ENCODE results near the gene CGAS. TPM values are rescaled to one million over a fixed set of nuclear protein-coding genes. Genes with fewer than 3 reads are reported as not detected.
"Not testable (repeated sequence)": the region's sequence is repeated elsewhere in the genome, so short reads cannot be mapped to it uniquely, and the experiment has no call there.

Gene CGAS
- polyA plus RNA-seq, 3 donors from 2014 or later: 4.0 to 11.7 (median 7.7) TPM

DNA sequence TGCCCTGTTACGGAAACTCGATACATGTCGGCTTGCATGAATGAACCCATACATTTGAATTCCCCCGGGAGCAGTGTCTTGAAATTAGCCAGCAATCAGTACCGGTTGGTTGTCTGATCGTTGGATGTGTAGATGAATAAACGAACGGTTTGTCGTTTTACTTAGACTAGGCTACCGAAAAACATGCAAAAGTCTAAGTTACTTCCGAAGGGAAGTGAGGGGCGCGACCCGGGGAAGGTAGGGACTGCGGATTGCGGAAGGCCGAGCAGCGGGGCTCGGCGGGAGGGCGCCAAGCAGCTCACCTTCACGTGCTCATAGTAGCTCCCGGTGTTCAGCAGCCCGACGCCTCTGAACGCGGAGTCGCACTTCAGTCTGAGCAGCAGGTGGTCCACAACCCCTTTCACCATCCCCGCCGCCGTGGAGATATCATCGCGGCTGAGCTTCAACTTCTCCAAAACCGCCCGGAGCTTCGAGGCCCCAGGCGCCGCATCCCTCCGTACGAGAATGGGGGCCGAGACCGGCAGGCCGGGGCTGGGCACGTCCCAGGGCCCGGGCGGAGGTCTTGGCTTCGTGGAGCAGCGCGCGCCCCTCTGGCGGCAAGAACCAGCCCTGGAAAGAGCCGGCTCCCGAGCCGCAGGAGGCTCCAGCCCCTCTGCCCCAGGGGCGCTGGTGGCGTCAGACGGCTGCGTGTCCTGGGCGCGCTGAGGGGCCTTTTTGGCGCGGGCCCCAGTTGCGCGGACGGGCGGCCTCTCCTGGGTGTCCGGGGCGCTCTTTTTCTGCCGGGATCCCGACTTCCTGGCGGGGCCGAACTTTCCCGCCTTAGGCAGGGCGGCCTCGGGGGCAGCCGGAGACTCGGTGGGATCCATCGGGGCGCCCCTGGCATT is 632 bp downstream of the CGAS start:
- Mint-ChIP-seq H3K4me3 (peak overlapping the region; percentile 90 to 96 (median 92)), H3K9me3 (no peaks in the 10 kb centered on the region), H3K27me3 (ENCODE audit: low read depth in 3 of 3) (peaks cover 0 to 5% (median 5%) of the 10 kb centered on the region in 3 donors), H3K27ac (peak overlapping the region; percentile 84 to 92 (median 88)), H3K36me3 (no peaks in the 10 kb centered on the region), H3K4me1 (peaks cover 33 to 35% of the 10 kb centered on the region in 2 donors)
- peak; percentile 42 to 48 (median 43) for DNase-seq

DNA sequence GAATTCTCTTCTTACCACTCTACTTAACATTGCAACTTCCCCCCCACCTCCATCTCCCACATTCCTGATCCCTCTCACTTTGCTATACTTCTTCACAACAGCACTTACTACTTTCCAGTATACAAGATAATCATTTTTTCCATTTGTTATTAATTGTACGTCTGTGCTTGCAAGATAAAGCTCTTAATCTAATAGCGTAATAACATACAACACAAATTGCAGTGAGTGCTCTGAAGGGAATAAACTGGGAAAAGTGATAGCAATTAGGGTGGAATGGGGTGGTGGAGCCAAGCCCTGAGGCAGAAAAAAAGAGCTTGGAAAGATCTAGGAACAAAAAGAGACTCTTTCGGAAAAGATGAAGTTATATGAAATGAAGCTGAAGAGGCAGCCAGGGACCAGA is 8.5 kb downstream of the CGAS start:
- Mint-ChIP-seq H3K27me3 (ENCODE audit: low read depth in 3 of 3) (peaks cover 0 to 2% (median 1%) of the 10 kb centered on the region in 3 donors), H3K4me3 (no peak overlapping the region), H3K4me1 (peaks cover 17 to 33% of the 10 kb centered on the region in 2 donors), H3K36me3 (peaks cover 17 to 26% (median 23%) of the 10 kb centered on the region in 3 donors), H3K9me3 (no peaks in the 10 kb centered on the region), H3K27ac (peak overlapping the region in 2 of 6 donors; percentile 32 to 48)
- DNase-seq: no peak

DNA sequence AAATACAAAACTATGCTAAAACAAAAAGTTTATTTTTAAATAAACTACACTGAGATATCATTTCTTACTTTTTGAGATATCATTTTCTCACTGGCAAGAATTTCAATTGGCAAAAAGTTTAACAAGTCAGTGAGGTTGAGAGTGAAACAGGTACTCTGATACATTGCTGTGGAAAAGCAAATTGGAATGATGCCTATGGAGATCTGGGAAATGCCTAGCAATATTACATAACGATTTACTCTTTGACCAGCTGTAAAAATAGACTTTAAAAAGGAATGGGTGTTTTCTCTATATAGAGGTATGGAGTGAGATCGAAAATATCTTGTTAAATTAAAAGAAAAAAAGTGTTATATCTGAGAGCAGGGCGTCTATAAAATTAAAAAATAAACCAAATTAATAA is 16.9 kb downstream of the CGAS start:
- DNase-seq: no peak
- H3K36me3 Mint-ChIP-seq: peaks cover 12 to 20% (median 20%) of the 10 kb centered on the region in 3 donors
- H3K27ac Mint-ChIP-seq: peak overlapping the region in 2 of 6 donors; percentile 13 to 28
- H3K9me3 Mint-ChIP-seq: no peaks in the 10 kb centered on the region
- no peaks in the 10 kb centered on the region for H3K27me3 Mint-ChIP-seq (ENCODE audit: low read depth in 3 of 3)
- no peak overlapping the region for H3K4me3 Mint-ChIP-seq
- H3K4me1 Mint-ChIP-seq: peaks cover 3 to 13% of the 10 kb centered on the region in 2 donors

DNA sequence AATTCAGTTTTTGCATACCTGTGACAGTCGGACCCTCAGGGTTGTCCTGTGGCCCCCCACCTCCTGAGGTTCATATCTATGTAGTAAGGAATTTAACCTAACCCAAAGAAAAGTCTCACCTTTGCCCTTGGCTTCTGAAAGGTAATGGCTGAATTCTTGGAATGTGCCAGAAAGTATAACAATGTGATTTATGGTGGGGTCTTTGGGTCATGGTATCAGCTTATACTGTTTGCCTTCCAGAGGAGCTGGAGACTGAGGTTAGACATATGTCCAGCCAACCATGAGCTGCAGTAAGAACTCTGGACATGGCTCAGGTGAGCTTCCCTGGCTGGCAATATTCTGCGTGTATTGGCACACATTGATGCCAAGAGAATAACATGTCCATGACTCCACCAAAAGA is 30.6 kb downstream of the CGAS start:
- Mint-ChIP-seq H3K27ac (peak overlapping the region; percentile 98 to 100 (median 99)), H3K36me3 (peaks cover 8 to 28% (median 25%) of the 10 kb centered on the region in 3 donors), H3K4me1 (peaks cover 34 to 39% of the 10 kb centered on the region in 2 donors), H3K27me3 (ENCODE audit: low read depth in 3 of 3) (peaks cover 7 to 17% (median 7%) of the 10 kb centered on the region in 3 donors), H3K4me3 (peak overlapping the region in 4 of 5 donors; percentile 70 to 81 (median 79)), H3K9me3 (no peaks in the 10 kb centered on the region)
- DNase-seq: no peak

DNA sequence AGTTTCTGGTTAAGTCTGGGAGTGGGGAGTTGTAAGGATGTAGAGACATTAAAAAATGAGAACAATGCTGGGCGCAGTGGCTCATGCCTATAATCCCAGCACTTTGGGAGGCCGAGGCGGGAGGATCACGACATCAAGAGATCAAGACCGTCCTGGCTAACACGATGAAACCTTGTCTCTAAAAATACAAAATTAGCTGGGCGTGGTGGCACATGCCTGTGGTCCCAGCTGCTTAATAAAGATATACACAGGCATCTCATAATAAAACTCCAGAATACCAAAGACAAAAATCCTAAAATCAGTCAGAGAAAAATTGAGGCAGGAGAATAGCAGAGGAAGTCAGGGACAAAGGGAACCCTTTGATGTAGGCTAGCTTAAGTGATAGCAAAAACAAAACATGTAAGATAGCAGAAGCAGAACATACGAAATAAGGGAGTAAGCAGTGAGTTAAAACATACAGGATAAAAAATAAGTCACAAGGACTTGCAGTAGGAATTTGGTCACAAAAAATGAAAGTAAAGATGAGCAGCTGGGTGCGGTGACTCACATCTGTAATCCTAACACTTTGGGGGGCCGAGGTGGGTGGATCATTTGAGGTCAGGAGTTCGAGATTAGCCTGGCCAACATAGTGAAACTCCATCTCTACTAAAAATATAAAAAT is 33.9 kb downstream of the CGAS start:
- peaks cover 5 to 12% (median 7%) of the 10 kb centered on the region in 3 donors for H3K27me3 Mint-ChIP-seq (ENCODE audit: low read depth in 3 of 3)
- peak overlapping the region in 4 of 5 donors; percentile 6 to 70 (median 54) for H3K4me3 Mint-ChIP-seq
- DNase-seq: peak in 2 of 3 donors; percentile 8 to 9
- peaks cover 31 to 33% of the 10 kb centered on the region in 2 donors for H3K4me1 Mint-ChIP-seq
- peaks cover 11 to 31% (median 23%) of the 10 kb centered on the region in 3 donors for H3K36me3 Mint-ChIP-seq
- peak overlapping the region; percentile 14 to 92 (median 52) for H3K27ac Mint-ChIP-seq
- H3K9me3 Mint-ChIP-seq: no peaks in the 10 kb centered on the region

DNA sequence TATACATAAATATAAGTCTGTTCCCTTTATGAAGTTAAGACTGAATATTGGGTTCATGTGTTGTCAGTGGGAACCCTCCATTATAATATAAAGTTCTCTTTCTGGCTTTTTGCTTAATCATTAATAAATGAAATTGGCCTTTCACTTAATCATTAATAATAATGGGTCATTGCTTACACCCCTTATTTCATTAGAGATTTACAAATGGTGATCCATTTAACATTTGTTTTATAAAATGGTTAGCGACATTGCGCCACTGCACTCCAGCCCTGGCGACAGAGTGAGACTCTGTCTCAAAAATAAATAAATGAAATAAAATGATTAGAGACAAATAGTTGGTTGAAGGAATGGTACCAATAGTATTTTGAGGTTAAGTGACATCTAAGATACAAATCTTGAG is 39.0 kb downstream of the CGAS start:
- DNase-seq: no peak

DNA sequence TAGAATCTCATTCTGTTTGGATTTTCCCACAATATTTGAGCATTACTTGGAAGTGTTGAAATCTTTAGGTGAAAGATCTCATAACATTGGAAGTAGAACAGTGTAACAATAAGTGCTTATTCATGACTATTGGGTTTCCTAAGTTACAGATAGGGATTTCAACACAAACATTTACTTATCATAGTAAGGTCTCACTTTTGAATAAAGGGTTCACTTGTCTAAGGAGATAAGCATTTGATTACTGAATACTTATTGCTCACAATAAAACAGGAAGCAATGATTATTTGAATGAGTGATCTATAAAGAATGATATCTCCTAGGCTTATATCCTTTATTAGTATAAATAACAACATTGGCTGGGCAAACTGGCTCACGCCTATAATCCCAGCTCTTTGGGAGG is 42.7 kb downstream of the CGAS start:
- Mint-ChIP-seq H3K36me3 (peaks cover 0 to 9% (median 9%) of the 10 kb centered on the region in 3 donors), H3K27me3 (ENCODE audit: low read depth in 3 of 3) (no peaks in the 10 kb centered on the region), H3K9me3 (no peaks in the 10 kb centered on the region), H3K4me1 (no peaks in the 10 kb centered on the region), H3K27ac (no peak overlapping the region), H3K4me3 (no peak overlapping the region)
- no peak for DNase-seq

More for the DNA sequence above, 39.0 kb downstream of the CGAS start:
- H3K36me3 Mint-ChIP-seq: peaks cover 11 to 25% (median 13%) of the 10 kb centered on the region in 3 donors
- H3K9me3 Mint-ChIP-seq: no peaks in the 10 kb centered on the region
- H3K4me1 Mint-ChIP-seq: peaks cover 4 to 5% of the 10 kb centered on the region in 2 donors
- H3K4me3 Mint-ChIP-seq: no peak overlapping the region
- peaks cover 0 to 1% (median 0%) of the 10 kb centered on the region in 3 donors for H3K27me3 Mint-ChIP-seq (ENCODE audit: low read depth in 3 of 3)
- no peak overlapping the region for H3K27ac Mint-ChIP-seq

DNA sequence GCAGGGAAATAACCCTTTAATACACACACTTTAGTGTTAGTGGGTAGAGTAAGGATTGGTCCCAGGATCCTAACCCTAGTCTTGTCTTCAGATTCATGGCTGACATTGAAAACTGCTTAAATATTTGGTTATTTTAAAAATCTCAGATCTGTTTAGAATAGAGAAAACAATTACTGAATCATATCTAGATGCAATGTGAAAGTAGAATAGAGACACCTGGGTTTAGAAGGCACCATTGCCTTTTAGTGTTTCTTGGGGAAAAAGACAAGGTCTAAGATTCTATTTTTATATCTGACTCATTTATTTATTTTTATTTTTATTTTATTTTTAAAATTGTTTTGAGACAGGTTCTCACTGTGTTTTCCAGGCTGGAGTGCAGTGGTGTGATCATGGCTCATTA is 51.4 kb downstream of the CGAS start:
- no peaks in the 10 kb centered on the region for H3K4me1 Mint-ChIP-seq
- H3K4me3 Mint-ChIP-seq: no peak overlapping the region
- no peaks in the 10 kb centered on the region for H3K36me3 Mint-ChIP-seq
- H3K27ac Mint-ChIP-seq: no peak overlapping the region
- no peak for DNase-seq
- peaks cover 0 to 1% (median 0%) of the 10 kb centered on the region in 3 donors for H3K27me3 Mint-ChIP-seq (ENCODE audit: low read depth in 3 of 3)
- H3K9me3 Mint-ChIP-seq: no peaks in the 10 kb centered on the region

DNA sequence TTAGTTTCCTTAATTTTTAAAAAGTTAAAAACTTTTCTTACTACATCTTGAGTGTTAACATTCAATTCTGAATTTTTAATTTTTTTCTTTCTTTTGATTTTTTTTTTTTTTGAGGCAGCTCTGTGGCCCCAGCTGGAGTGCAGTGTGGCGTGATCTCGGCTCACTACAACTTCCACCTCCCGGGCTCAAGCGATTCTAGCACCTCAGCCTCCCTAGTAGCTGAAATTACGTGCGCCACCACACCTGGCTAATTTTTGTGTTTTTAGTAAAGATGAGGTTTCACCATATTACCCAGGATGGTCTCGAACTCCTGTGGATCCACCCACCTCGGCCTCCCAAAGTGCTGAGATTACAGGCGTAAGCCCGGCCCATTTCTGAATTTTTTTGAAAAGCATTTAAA is 56.2 kb downstream of the CGAS start:
- Mint-ChIP-seq H3K9me3 (no peaks in the 10 kb centered on the region), H3K27ac (no peak overlapping the region), H3K36me3 (no peaks in the 10 kb centered on the region), H3K4me3 (no peak overlapping the region), H3K4me1 (peaks cover 6% of the 10 kb centered on the region in 2 donors), H3K27me3 (ENCODE audit: low read depth in 3 of 3) (peaks cover 0 to 6% (median 0%) of the 10 kb centered on the region in 3 donors)
- DNase-seq: no peak

DNA sequence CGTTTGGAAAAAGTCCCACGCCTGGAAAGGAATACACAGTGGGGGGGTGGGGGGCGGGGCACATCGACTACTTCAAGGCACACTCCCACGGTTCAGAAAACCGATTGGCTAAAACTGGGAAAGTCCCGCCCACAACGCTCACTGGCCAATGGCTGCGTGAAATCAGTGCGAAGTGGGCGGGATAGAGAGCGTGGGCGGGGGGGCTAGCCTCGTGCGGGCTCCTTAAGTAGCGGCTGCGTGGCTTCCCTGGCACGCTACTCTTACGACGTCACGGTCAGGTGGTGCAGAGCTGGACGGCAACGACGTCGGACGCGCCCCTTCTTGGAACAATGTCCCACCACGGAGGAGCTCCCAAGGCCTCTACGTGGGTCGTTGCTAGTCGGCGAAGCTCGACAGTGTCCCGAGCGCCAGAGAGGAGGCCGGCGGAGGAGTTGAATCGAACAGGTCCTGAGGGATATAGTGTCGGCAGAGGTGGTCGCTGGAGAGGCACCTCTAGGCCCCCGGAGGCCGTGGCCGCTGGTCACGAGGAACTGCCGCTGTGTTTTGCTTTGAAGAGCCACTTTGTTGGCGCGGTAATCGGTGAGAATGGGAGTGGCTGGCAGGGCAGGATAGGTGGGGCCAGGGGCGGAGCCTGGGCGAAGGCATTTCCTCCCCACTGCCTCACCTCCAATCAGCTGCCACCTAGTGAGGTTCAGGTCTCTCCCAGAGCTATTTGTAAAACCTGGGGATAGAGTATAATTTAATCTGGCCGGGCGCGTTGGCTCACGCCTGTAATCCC is 57.3 kb downstream of the CGAS start, which contains the start of gene DDX43:
DDX43 (plus strand) TSS at position 252 of the 778 bp plus-strand sequence; CDS start at position 330, 78 bp downstream.
- Mint-ChIP-seq H3K27me3 (ENCODE audit: low read depth in 3 of 3) (peaks cover 0 to 6% (median 3%) of the 10 kb centered on the region in 3 donors), H3K4me1 (peaks cover 9 to 11% of the 10 kb centered on the region in 2 donors), H3K4me3 (peak within 1 kb of the TSS; percentile 60 to 89 (median 77)), H3K36me3 (no peaks in the 10 kb centered on the region), H3K9me3 (no peaks in the 10 kb centered on the region), H3K27ac (peak within 1 kb of the TSS; percentile 48 to 94 (median 82))
- peak; percentile 43 to 61 (median 47) for DNase-seq

DNA sequence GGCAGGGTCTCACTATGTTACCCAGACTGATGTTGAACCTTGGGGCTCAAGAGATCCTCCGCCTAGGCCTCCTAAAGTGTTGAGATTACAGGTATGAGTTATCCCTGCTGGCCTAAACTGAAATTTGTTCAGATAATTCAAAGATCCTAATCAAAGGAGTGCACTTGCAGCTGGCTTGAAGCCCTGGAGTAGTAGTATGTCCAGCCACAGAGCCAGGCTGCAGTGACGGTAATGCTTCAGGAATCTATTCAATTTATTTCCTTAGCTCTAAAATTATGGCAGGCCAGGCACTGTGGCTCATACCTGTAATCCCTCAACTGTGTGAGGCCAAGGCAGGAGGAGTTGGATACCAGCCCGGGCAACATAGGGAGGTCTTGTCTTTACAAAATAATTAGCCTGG is 58.8 kb downstream of the CGAS start:
- no peaks in the 10 kb centered on the region for H3K36me3 Mint-ChIP-seq
- H3K27me3 Mint-ChIP-seq (ENCODE audit: low read depth in 3 of 3): peaks cover 0 to 9% (median 3%) of the 10 kb centered on the region in 3 donors
- H3K9me3 Mint-ChIP-seq: no peaks in the 10 kb centered on the region
- peaks cover 23 to 26% of the 10 kb centered on the region in 2 donors for H3K4me1 Mint-ChIP-seq
- H3K4me3 Mint-ChIP-seq: peak overlapping the region in 1 of 5 donors; percentile 9
- DNase-seq: no peak
- H3K27ac Mint-ChIP-seq: no peak overlapping the region

DNA sequence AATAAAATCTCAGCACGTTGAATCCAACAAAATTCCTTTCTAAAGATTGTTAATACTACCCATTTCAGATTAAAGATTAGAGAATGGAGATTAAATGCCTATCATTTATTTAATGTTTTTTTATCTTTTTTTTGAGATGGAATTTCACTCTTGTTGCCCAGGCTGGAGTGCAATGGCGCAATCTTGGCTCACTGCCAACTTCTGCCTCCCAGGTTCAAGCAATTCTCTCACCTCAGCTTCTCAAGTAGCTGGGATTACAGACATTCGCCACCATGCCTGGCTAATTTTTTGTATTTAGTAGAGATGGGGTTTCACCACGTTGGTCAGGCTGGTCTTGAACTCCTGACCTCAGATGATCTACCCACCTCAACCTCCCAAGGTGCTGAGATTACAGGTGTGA is 59.9 kb downstream of the CGAS start:
- H3K4me1 Mint-ChIP-seq: peaks cover 25 to 30% of the 10 kb centered on the region in 2 donors
- H3K27ac Mint-ChIP-seq; H3K27me3 Mint-ChIP-seq (ENCODE audit: low read depth in 3 of 3); H3K4me3 Mint-ChIP-seq; DNase-seq; H3K36me3 Mint-ChIP-seq; H3K9me3 Mint-ChIP-seq: not testable (repeated sequence)

DNA sequence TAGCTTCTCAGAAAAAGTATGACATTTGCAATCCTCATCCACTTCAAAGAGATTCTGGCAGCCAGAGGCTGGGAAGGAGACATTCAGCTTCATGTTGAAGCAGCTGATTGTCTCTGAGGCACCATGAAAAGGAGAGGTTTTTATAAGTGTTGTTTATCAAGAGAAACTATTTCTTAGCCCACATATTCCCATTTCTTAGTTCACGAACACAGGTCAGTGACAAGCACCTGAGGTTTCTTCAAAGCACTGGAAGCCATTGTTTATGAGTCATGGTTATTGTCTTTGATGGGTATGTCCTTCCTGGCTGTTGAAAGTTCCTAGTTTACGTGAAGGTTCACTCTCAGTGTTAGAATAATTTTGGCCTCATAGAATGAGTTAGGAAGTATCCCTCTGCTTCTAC is 60.4 kb downstream of the CGAS start:
- peaks cover 0 to 9% (median 3%) of the 10 kb centered on the region in 3 donors for H3K27me3 Mint-ChIP-seq (ENCODE audit: low read depth in 3 of 3)
- H3K9me3 Mint-ChIP-seq: no peaks in the 10 kb centered on the region
- peak overlapping the region in 2 of 6 donors; percentile 42 to 79 for H3K27ac Mint-ChIP-seq
- no peaks in the 10 kb centered on the region for H3K36me3 Mint-ChIP-seq
- peaks cover 25 to 30% of the 10 kb centered on the region in 2 donors for H3K4me1 Mint-ChIP-seq
- DNase-seq: no peak
- H3K4me3 Mint-ChIP-seq: no peak overlapping the region

Measured in immature natural killer cell (primary cell).